ENCODE results near the gene KRTAP4-16.
A peak's percentile ranks its signal among the peaks of the same experiment; 100 is the strongest.
"Not testable (repeated sequence)": the region's sequence is repeated elsewhere in the genome, so short reads cannot be mapped to it uniquely, and the experiment has no call there.

Gene KRTAP4-16

GRCh38 chr17:41116297-41116696, 14.3 kb upstream of the KRTAP4-16 start:
- H3K4me3 ChIP-seq (ENCODE audit: control insufficient read depth, low read depth, low read length), result no peak overlapping the region
- TF ChIP-seq, protein P1, sequence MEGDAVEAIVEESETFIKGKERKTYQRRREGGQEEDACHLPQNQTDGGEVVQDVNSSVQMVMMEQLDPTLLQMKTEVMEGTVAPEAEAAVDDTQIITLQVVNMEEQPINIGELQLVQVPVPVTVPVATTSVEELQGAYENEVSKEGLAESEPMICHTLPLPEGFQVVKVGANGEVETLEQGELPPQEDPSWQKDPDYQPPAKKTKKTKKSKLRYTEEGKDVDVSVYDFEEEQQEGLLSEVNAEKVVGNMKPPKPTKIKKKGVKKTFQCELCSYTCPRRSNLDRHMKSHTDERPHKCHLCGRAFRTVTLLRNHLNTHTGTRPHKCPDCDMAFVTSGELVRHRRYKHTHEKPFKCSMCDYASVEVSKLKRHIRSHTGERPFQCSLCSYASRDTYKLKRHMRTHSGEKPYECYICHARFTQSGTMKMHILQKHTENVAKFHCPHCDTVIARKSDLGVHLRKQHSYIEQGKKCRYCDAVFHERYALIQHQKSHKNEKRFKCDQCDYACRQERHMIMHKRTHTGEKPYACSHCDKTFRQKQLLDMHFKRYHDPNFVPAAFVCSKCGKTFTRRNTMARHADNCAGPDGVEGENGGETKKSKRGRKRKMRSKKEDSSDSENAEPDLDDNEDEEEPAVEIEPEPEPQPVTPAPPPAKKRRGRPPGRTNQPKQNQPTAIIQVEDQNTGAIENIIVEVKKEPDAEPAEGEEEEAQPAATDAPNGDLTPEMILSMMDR (conservative IDR thresholded peaks at IDR 0.05; ENCODE audit: control insufficient read depth, insufficient read depth, low read depth, low read length), result no peak
- no peak for DNase-seq (ENCODE audit: low read depth)

GRCh38 chr17:41111151-41111885, 9.3 kb upstream of the KRTAP4-16 start:
- DNase-seq (ENCODE audit: low read depth), result no peak
- no peak overlapping the region for H3K4me3 ChIP-seq (ENCODE audit: control insufficient read depth, low read depth, low read length)

DNA sequence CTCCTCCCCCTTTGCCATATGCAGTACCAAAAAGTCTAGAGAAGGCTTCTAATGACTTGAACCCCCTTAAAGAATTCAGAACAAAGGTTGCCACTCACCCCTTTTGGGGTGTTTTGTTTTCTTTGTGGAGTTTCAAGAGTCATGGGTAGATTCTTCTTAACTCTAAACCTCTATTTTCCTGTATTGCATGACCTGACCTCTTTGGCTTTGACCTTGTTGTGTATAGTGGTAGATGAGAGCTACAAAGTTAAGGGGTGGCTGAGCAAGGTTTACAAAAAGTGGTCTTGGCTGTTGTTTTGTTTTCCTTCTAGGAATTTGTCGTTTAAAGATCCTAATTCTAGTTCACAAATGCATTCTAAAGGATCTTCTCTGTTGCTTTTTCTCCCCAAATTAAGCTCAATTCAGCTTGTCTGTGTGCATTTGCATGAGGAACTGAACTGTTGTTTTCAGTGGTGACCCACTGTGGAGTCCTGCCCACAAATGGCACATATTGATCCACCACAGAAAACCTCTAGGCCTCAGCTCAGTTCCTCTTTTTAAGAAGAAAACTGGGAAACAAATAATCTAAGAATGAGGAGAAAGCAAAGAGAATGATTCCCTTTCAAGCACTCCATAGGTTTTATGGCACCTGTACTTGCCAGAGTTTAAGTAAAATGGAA, 6.8 kb upstream of the KRTAP4-16 start:
- not testable (repeated sequence) for DNase-seq (ENCODE audit: low read depth); H3K4me3 ChIP-seq (ENCODE audit: control insufficient read depth, low read depth, low read length)

More at GRCh38 chr17:41111151-41111885, 9.3 kb upstream of the KRTAP4-16 start:
- TF ChIP-seq, protein P1 (conservative IDR thresholded peaks at IDR 0.05; ENCODE audit: control insufficient read depth, insufficient read depth, low read depth, low read length), result no peak

DNA sequence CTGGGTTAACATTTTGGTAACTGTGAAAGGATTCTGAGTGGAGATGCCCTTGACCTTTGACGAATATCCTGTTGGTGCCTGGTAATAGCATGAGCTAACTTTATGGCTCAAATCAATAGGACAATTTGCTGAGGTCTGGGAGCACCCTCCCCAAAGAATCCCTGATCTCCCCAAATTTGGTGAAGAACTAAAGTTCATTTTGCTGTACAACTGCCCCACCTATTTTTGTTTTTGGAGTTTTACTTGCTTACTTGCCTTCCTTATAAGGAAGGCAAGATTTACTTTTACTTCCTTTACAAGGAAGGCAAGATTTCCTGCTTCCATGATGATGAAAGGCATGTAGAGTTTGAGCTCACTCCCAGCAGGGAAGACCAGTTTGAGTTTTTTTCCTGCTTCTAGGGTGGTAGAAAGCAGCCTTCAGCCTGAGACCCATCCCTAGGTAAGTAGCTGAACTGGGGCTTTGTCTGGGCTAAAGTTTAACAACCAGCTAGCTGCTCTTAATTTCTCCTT, 6.0 kb upstream of the KRTAP4-16 start:
- TF ChIP-seq, protein P1 (conservative IDR thresholded peaks at IDR 0.05; ENCODE audit: control insufficient read depth, insufficient read depth, low read depth, low read length), result no peak
- no peak overlapping the region for H3K4me3 ChIP-seq (ENCODE audit: control insufficient read depth, low read depth, low read length)
- no peak for DNase-seq (ENCODE audit: low read depth)

- H3K4me3 ChIP-seq (ENCODE audit: control insufficient read depth, low read depth, low read length); DNase-seq (ENCODE audit: low read depth): not testable (repeated sequence)
These were observed 3.3 kb upstream of the KRTAP4-16 start, which contains the start of gene KRTAP4-9 for GRCh38 chr17:41105347-41105746. KRTAP4-9 (plus strand) TSS chr17:41105389; CDS start chr17:41105389, 0 bp downstream.

GRCh38 chr17:41104386-41105038, 2.5 kb upstream of the KRTAP4-16 start:
- DNase-seq (ENCODE audit: low read depth), result peak; percentile 47
- H3K4me3 ChIP-seq (ENCODE audit: control insufficient read depth, low read depth, low read length), result not testable (repeated sequence)

- TF ChIP-seq, protein P1 (conservative IDR thresholded peaks at IDR 0.05; ENCODE audit: control insufficient read depth, insufficient read depth, low read depth, low read length), result no peak
- no peak overlapping the region for H3K4me3 ChIP-seq (ENCODE audit: control insufficient read depth, low read depth, low read length)
- no peak for DNase-seq (ENCODE audit: low read depth)
These were observed 1.9 kb upstream of the KRTAP4-16 start for GRCh38 chr17:41103896-41104295.

GRCh38 chr17:41099682-41100480, 2.1 kb downstream of the KRTAP4-16 start:
- H3K4me3 ChIP-seq (ENCODE audit: control insufficient read depth, low read depth, low read length), result not testable (repeated sequence)
- DNase-seq (ENCODE audit: low read depth), result peak; percentile 55

Data from fibroblast of mammary gland (primary cell).